Thymus (tissue), 11 donors: ENCODE data around the gene SULT1C3. TPM values are rescaled to one million over a fixed set of nuclear protein-coding genes. Genes with fewer than 3 reads are reported as not detected.
"Not testable (repeated sequence)": the region's sequence is repeated elsewhere in the genome, so short reads cannot be mapped to it uniquely, and the experiment has no call there.

Experiments
- DNase-seq, 9 donors: peaks; one replicate each; pipeline ENCODE4 v3.0.0-alpha.2; 2013; ENCODE audit warnings: low spot score in 9 of 9, low read depth in 6 of 9, missing footprints in 1 of 9
- H3K27ac ChIP-seq, 2 donors: one replicate each; pipeline ENCODE4 v1.5.1; 2013; ENCODE audit warnings: control low read depth in 1 of 2, low read depth in 1 of 2, low read length in 1 of 2, mild to moderate bottlenecking in 1 of 2, moderate library complexity in 1 of 2
- H3K27me3 ChIP-seq, 2 donors: one replicate each; pipeline ENCODE4 v1.5.1; 2013; ENCODE audit warnings: low read length in 1 of 2; ENCODE audit not compliant: control insufficient read depth in 2 of 2, insufficient read depth in 1 of 2
- H3K36me3 ChIP-seq, 2 donors: one replicate each; pipeline ENCODE4 v1.5.1; 2013; ENCODE audit warnings: low read length in 1 of 2, mild to moderate bottlenecking in 1 of 2, moderate library complexity in 1 of 2; ENCODE audit not compliant: control insufficient read depth in 2 of 2, insufficient read depth in 2 of 2
- H3K4me1 ChIP-seq, 2 donors: one replicate each; pipeline ENCODE4 v1.5.1; 2013; ENCODE audit warnings: low read length in 2 of 2; ENCODE audit not compliant: control insufficient read depth in 2 of 2, insufficient read depth in 2 of 2
- H3K4me3 ChIP-seq, 2 donors: one replicate each; pipeline ENCODE4 v1.5.1; 2013; ENCODE audit warnings: low read length in 2 of 2, control low read depth in 1 of 2, mild to moderate bottlenecking in 1 of 2
- H3K9me3 ChIP-seq, 2 donors: one replicate each; pipeline ENCODE4 v1.5.1; 2013; ENCODE audit warnings: low read length in 1 of 2, mild to moderate bottlenecking in 1 of 2; ENCODE audit not compliant: control insufficient read depth in 2 of 2, insufficient read depth in 1 of 2
- WGBS: extraction: QIAGEN DNeasy Blood & Tissue Kit; methylation state at CpG from one replicate; pipeline ENCODE4 v1.1.7; 2013; 5-methylcytosine and 5-hydroxymethylcytosine counted together
- polyA plus RNA-seq: library from polyadenylated mRNA; stranded (reverse); fragments of 200-250 nt; gene quantifications from one replicate; pipeline ENCODE4 v1.2.3, GENCODE V29; 2013
- total RNA-seq: library from RNA; stranded (reverse); fragments of 120-200 nt; gene quantifications from one replicate; pipeline ENCODE4 v1.2.4, GENCODE V29; 2013
- donor health status: healthy.

The SULT1C3 gene
- total and polyA plus RNA-seq, 2 donors = not detected

DNA sequence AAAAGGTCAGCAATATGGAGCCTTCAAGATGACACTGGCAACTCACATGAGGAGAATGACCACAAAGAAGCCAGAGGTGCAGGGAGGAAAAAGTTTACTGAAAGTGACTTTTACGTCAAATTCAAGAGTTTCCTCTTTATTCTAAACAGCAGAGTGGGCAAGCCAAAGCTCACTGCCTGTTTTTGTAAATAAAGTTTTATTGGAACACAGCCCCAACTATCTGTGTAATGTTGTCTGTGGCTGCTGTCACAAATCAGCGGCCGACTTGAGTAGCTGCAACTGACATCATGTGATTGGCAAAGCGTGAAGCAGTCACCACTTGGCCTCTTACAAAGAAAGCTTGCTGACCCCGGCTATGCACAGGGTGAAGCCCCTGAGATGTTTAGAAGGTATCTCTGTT, 39.7 kb downstream of the SULT1C3 start:
- no peaks in the 10 kb centered on the region for H3K9me3 ChIP-seq
- no peak overlapping the region for H3K27ac ChIP-seq
- no peak for DNase-seq
- WGBS = 95% methylated on average over 5 of the region's 5 CpGs
- H3K36me3 ChIP-seq = no peaks in the 10 kb centered on the region
- H3K27me3 ChIP-seq = no peaks in the 10 kb centered on the region
- H3K4me3 ChIP-seq = no peak overlapping the region
- no peaks in the 10 kb centered on the region for H3K4me1 ChIP-seq

DNA sequence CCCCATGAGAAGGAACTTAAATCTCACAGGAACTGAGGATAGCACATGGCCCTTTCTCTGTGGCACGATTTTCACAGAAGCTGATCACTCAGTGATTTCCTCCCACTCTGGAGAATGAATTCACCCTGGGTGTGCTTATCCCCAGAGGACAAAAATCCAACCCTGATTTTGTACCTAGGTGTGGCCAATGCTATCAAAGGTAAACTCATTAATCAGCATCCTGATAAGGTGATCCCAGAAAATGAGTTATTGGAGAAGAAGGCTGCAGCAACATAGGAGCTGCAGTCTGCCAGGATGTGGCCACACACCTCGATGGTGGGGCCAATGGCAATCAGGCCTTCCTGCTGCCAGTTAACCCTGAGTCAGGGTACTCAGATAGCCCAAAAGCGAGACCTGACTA, 40.7 kb downstream of the SULT1C3 start:
- WGBS = 71% methylated on average over 3 of the region's 3 CpGs
- Histone ChIP-seq H3K36me3 (no peaks in the 10 kb centered on the region), H3K27ac (no peak overlapping the region), H3K27me3 (no peaks in the 10 kb centered on the region), H3K9me3 (no peaks in the 10 kb centered on the region), H3K4me1 (no peaks in the 10 kb centered on the region), H3K4me3 (no peak overlapping the region)
- DNase-seq = no peak

DNA sequence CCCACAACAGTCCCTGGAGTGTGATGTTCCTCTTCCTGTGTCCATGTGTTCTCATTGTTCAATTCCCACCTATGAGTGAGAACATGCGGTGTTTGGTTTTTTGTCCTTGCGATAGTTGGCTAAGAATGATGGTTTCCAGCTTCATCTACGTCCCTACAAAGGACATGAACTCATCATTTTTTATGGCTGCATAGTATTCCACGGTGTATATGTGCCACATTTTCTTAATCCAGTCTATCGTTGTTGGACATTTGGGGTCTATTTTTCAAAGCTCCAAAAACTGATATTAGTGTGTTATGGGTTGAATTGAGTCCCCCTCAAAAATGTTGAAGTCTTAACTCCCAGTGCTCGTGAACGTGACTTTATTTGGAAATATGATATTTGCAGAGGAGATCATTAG, 44.8 kb downstream of the SULT1C3 start:
- not testable (repeated sequence) for H3K36me3 ChIP-seq, H3K9me3 ChIP-seq, H3K27me3 ChIP-seq, DNase-seq, H3K27ac ChIP-seq, H3K4me3 ChIP-seq, H3K4me1 ChIP-seq
- WGBS = 97% methylated on average over 7 of the region's 7 CpGs

- H3K27me3 ChIP-seq = no peaks in the 10 kb centered on the region
- H3K9me3 ChIP-seq = no peaks in the 10 kb centered on the region
- WGBS = 98% methylated on average over 5 of the region's 5 CpGs
- no peak overlapping the region for H3K27ac ChIP-seq
- no peaks in the 10 kb centered on the region for H3K36me3 ChIP-seq
- DNase-seq = no peak
- H3K4me1 ChIP-seq = no peaks in the 10 kb centered on the region
- H3K4me3 ChIP-seq = no peak overlapping the region
Measured at GRCh38 chr2:108285616-108286015, 45.8 kb downstream of the SULT1C3 start.

DNA sequence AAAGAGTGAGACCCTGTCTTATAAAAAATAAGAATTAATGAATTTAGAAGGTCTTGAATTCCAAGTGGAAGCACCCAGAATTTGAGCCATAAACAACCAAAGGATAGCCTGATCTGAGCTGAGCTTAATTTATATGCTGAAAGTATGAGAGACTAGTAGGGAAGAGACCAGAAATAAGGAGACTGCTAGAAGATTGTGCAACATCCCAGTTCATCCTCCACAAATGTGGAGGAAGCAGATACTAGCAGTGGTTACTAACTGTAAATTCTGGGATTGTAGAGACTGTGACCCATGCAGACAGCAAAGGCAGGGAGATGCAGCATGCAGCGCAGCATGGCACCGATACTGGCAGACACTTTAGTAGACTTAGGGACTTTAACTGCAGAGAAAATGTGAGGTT, 47.4 kb downstream of the SULT1C3 start:
- H3K27ac ChIP-seq = no peak overlapping the region

GRCh38 chr2:108288534-108289106, 48.9 kb downstream of the SULT1C3 start, which contains the start of gene SULT1C2:
SULT1C2 (plus strand) TSS chr2:108288895; CDS start chr2:108293668, 4,773 bp downstream.
- WGBS = 71% methylated on average over 7 of the region's 7 CpGs
- Histone ChIP-seq H3K36me3 (no peaks in the 10 kb centered on the region), H3K9me3 (no peaks in the 10 kb centered on the region), H3K27ac (no peak within 1 kb of the TSS), H3K4me1 (no peaks in the 10 kb centered on the region), H3K27me3 (no peaks in the 10 kb centered on the region), H3K4me3 (no peak within 1 kb of the TSS)
- DNase-seq = no peak

More for the DNA sequence above, 47.4 kb downstream of the SULT1C3 start:
- Histone ChIP-seq H3K4me3 (no peak overlapping the region), H3K9me3 (no peaks in the 10 kb centered on the region), H3K36me3 (no peaks in the 10 kb centered on the region), H3K4me1 (no peaks in the 10 kb centered on the region), H3K27me3 (no peaks in the 10 kb centered on the region)
- DNase-seq = no peak
- 91% methylated on average over 2 of the region's 2 CpGs for WGBS

- 81% methylated on average over 4 of the region's 4 CpGs for WGBS
- Histone ChIP-seq H3K27me3 (no peaks in the 10 kb centered on the region), H3K36me3 (no peaks in the 10 kb centered on the region)
Measured at GRCh38 chr2:108293850-108294249, 54.1 kb downstream of the SULT1C3 start.

GRCh38 chr2:108297436-108298141, 57.8 kb downstream of the SULT1C3 start:
- no peaks in the 10 kb centered on the region for H3K9me3 ChIP-seq
- 94% methylated on average over 9 of the region's 9 CpGs for WGBS
- no peaks in the 10 kb centered on the region for H3K36me3 ChIP-seq
- H3K27ac ChIP-seq = no peak overlapping the region
- no peaks in the 10 kb centered on the region for H3K4me1 ChIP-seq
- DNase-seq = no peak
- no peaks in the 10 kb centered on the region for H3K27me3 ChIP-seq
- H3K4me3 ChIP-seq = no peak overlapping the region

More at GRCh38 chr2:108293850-108294249, 54.1 kb downstream of the SULT1C3 start:
- H3K9me3 ChIP-seq = no peaks in the 10 kb centered on the region
- no peak for DNase-seq
- H3K4me3 ChIP-seq = no peak overlapping the region
- no peak overlapping the region for H3K27ac ChIP-seq
- no peaks in the 10 kb centered on the region for H3K4me1 ChIP-seq

- H3K9me3 ChIP-seq = no peaks in the 10 kb centered on the region
- no peaks in the 10 kb centered on the region for H3K4me1 ChIP-seq
- no peaks in the 10 kb centered on the region for H3K36me3 ChIP-seq
- H3K4me3 ChIP-seq = no peak overlapping the region
- no peak overlapping the region for H3K27ac ChIP-seq
- H3K27me3 ChIP-seq = no peaks in the 10 kb centered on the region
- WGBS = 95% methylated on average over 7 of the region's 7 CpGs
- DNase-seq = no peak
Measured at GRCh38 chr2:108301558-108301957, 61.8 kb downstream of the SULT1C3 start.
